Common myeloid progenitor, CD34-positive (primary cell): ENCODE results near the gene FAM240A.

Source experiments
- CTCF ChIA-PET: fragments of 350-600 bp; sonication (Branson Sonifier 250); formaldehyde crosslinking; loops from one replicate; lab custom pipeline; 2021; ENCODE audit warnings: antibody characterized with exemption; lab: Charles Lee
- POLR2A ChIA-PET: fragments of 350-600 bp; sonication (Branson Sonifier 250); formaldehyde crosslinking; loops from one replicate; lab custom pipeline; 2021; ENCODE audit warnings: antibody characterized with exemption; lab: Charles Lee
- DNase-seq, 3 donors: peaks; one replicate each; pipeline versions ENCODE4 v3.0.0 to v3.0.0-alpha.2; 2013
- H3K27ac ChIP-seq, 2 experiments: 1 replicate in 1 of 2; 2 replicates in 1 of 2; pipeline ENCODE4 v1.7.0; 2013; ENCODE audit warnings: inconsistent platforms in 2 of 2, low read length in 2 of 2, mild to moderate bottlenecking in 2 of 2, low read depth in 1 of 2, moderate library complexity in 1 of 2; ENCODE audit not compliant: severe bottlenecking in 2 of 2, insufficient read depth in 1 of 2, poor library complexity in 1 of 2
- H3K27me3 ChIP-seq, 5 experiments: replicated peaks in 2 of 5; 1 replicate in 3 of 5; 2 replicates in 2 of 5; pipeline versions ENCODE4 v1.6.1 to v1.7.0; 2013; ENCODE audit warnings: low read length in 4 of 5, mild to moderate bottlenecking in 2 of 5, moderate library complexity in 2 of 5, inconsistent platforms in 1 of 5; ENCODE audit not compliant: insufficient read depth in 5 of 5, control insufficient read depth in 4 of 5
- H3K36me3 ChIP-seq, 4 experiments: 1 replicate in 2 of 4; 2 replicates in 2 of 4; pipeline versions ENCODE4 v1.6.1 to v1.7.0; 2013; ENCODE audit warnings: low read length in 3 of 4, control low read depth in 1 of 4, mild to moderate bottlenecking in 1 of 4; ENCODE audit not compliant: control insufficient read depth in 4 of 4, insufficient read depth in 4 of 4
- H3K4me1 ChIP-seq, 4 experiments: 1 replicate in 3 of 4; 2 replicates in 1 of 4; pipeline versions ENCODE4 v1.6.1 to v1.7.1; 2013; ENCODE audit warnings: low read length in 3 of 4, mild to moderate bottlenecking in 3 of 4, control low read depth in 1 of 4, inconsistent platforms in 1 of 4, moderate library complexity in 1 of 4; ENCODE audit not compliant: control insufficient read depth in 4 of 4, insufficient read depth in 4 of 4; ENCODE audit errors: control extremely low read depth in 1 of 4
- H3K4me3 ChIP-seq, 7 experiments: 1 replicate in 4 of 7; 2 replicates in 3 of 7; pipeline versions ENCODE4 v1.5.1 to v1.7.0; 2013; ENCODE audit warnings: mild to moderate bottlenecking in 7 of 7, low read length in 6 of 7, moderate library complexity in 6 of 7, inconsistent platforms in 2 of 7, low read depth in 2 of 7, control low read depth in 1 of 7; ENCODE audit not compliant: insufficient read depth in 4 of 7, control insufficient read depth in 1 of 7; ENCODE audit errors: extremely low read depth in 1 of 7
- H3K9me3 ChIP-seq, 5 experiments: 1 replicate in 4 of 5; 2 replicates in 1 of 5; pipeline versions ENCODE4 v1.6.1 to v1.7.1; 2013; ENCODE audit warnings: low read length in 4 of 5, mild to moderate bottlenecking in 2 of 5, inconsistent platforms in 1 of 5, low read depth in 1 of 5, moderate library complexity in 1 of 5; ENCODE audit not compliant: control insufficient read depth in 4 of 5, insufficient read depth in 2 of 5; ENCODE audit errors: control extremely low read depth in 1 of 5
- WGBS: methylation state at CpG from one replicate; pipeline ENCODE4 v1.1.5; 2013; ENCODE audit not compliant: insufficient coverage; 5-methylcytosine and 5-hydroxymethylcytosine counted together

Gene FAM240A

GRCh38 chr3:46614431-46614830, 2.1 kb downstream of the FAM240A start:
- ChIA-PET CTCF (interaction anchor here (0.8 to 1.1 kb wide), 2 partner anchors 12 to 63 kb away, joined by 4 read pairs; no protein-coding TSS in a partner anchor), POLR2A (no interaction called here)
- H3K27me3 ChIP-seq = no peaks in the 10 kb centered on the region
- 100% methylated on average over 1 of the region's 4 CpGs for WGBS
- no peak for DNase-seq
- no peaks in the 10 kb centered on the region for H3K36me3 ChIP-seq
- no peaks in the 10 kb centered on the region for H3K4me1 ChIP-seq
- H3K4me3 ChIP-seq = no peak overlapping the region
- no peaks in the 10 kb centered on the region for H3K9me3 ChIP-seq
- no peak overlapping the region for H3K27ac ChIP-seq

- no peaks in the 10 kb centered on the region for H3K9me3 ChIP-seq
- ChIA-PET CTCF (interaction anchor here (0.8 kb wide), 1 partner anchor 64 kb away, joined by 4 read pairs; no protein-coding TSS in a partner anchor), POLR2A (interaction anchor here (0.6 kb wide), 1 partner anchor 577 kb away, joined by 6 read pairs; no protein-coding TSS in a partner anchor)
- no peak overlapping the region for H3K27ac ChIP-seq
- DNase-seq = no peak
- no peaks in the 10 kb centered on the region for H3K27me3 ChIP-seq
- 83% methylated on average over 7 of the region's 9 CpGs for WGBS
- peaks cover 0 to 3% (median 1%) of the 10 kb centered on the region in 4 experiments for H3K4me1 ChIP-seq
- no peaks in the 10 kb centered on the region for H3K36me3 ChIP-seq
- no peak overlapping the region for H3K4me3 ChIP-seq
Measured at GRCh38 chr3:46615050-46615775, 2.9 kb downstream of the FAM240A start.

- no peak overlapping the region for H3K4me3 ChIP-seq
- no peaks in the 10 kb centered on the region for H3K27me3 ChIP-seq
- POLR2A ChIA-PET = interaction anchor here (0.6 kb wide), 2 partner anchors 45 to 578 kb away, joined by 5 to 6 read pairs; no protein-coding TSS in a partner anchor
- peaks cover 0 to 6% (median 1%) of the 10 kb centered on the region in 4 experiments for H3K4me1 ChIP-seq
- no peaks in the 10 kb centered on the region for H3K36me3 ChIP-seq
- WGBS = 56% methylated on average over 3 of the region's 3 CpGs
- no peaks in the 10 kb centered on the region for H3K9me3 ChIP-seq
- CTCF ChIA-PET = no interaction called here
- DNase-seq = no peak
- no peak overlapping the region for H3K27ac ChIP-seq
Measured at GRCh38 chr3:46615976-46616375, 3.7 kb downstream of the FAM240A start.

GRCh38 chr3:46617941-46618340, 5.6 kb downstream of the FAM240A start:
- POLR2A ChIA-PET = no interaction called here
- H3K27ac ChIP-seq = no peak overlapping the region
- no peaks in the 10 kb centered on the region for H3K9me3 ChIP-seq
- no peak overlapping the region for H3K4me3 ChIP-seq
- CTCF ChIA-PET = no interaction called here
- H3K27me3 ChIP-seq = no peaks in the 10 kb centered on the region
- 92% methylated on average over 2 of the region's 3 CpGs for WGBS
- no peak for DNase-seq
- no peaks in the 10 kb centered on the region for H3K36me3 ChIP-seq
- peaks cover 0 to 6% (median 1%) of the 10 kb centered on the region in 4 experiments for H3K4me1 ChIP-seq

GRCh38 chr3:46619845-46620778, 7.8 kb downstream of the FAM240A start:
- WGBS = 97% methylated on average over 3 of the region's 8 CpGs
- Histone ChIP-seq H3K4me3 (no peak overlapping the region), H3K9me3 (no peaks in the 10 kb centered on the region), H3K27me3 (no peaks in the 10 kb centered on the region), H3K27ac (no peak overlapping the region), H3K4me1 (peaks cover 0 to 6% (median 1%) of the 10 kb centered on the region in 4 experiments), H3K36me3 (no peaks in the 10 kb centered on the region)
- CTCF ChIA-PET = interaction anchor here (0.9 to 2.3 kb wide), 2 partner anchors 9 to 11 kb away, joined by 3 to 16 read pairs; no protein-coding TSS in a partner anchor
- POLR2A ChIA-PET = no interaction called here
- DNase-seq = no peak

- no peaks in the 10 kb centered on the region for H3K9me3 ChIP-seq
- peaks cover 0 to 8% (median 5%) of the 10 kb centered on the region in 4 experiments for H3K4me1 ChIP-seq
- DNase-seq = no peak
- H3K4me3 ChIP-seq = no peak overlapping the region
- no peaks in the 10 kb centered on the region for H3K27me3 ChIP-seq
- no peaks in the 10 kb centered on the region for H3K36me3 ChIP-seq
- POLR2A ChIA-PET = no interaction called here
- no peak overlapping the region for H3K27ac ChIP-seq
- no CpG with 5 or more reads among the region's 2 CpGs for WGBS
- CTCF ChIA-PET = interaction anchor here (9.3 kb wide), 1 partner anchor 136 kb away, joined by 81 read pairs; no protein-coding TSS in a partner anchor
Measured at GRCh38 chr3:46624533-46624932, 12.2 kb downstream of the FAM240A start.
